NCI-H1048 (cell line): Measurements from ENCODE around the gene SSRP1.
A peak's percentile ranks its signal among the peaks of the same experiment; 100 is the strongest.
"Not testable (repeated sequence)": the region's sequence is repeated elsewhere in the genome, so short reads cannot be mapped to it uniquely, and the experiment has no call there.

ENCODE experiments used
- DNase-seq: peaks from one replicate; lab custom pipeline; 2025; lab: John Stamatoyannopoulos, UW

SSRP1 gene, protein sequence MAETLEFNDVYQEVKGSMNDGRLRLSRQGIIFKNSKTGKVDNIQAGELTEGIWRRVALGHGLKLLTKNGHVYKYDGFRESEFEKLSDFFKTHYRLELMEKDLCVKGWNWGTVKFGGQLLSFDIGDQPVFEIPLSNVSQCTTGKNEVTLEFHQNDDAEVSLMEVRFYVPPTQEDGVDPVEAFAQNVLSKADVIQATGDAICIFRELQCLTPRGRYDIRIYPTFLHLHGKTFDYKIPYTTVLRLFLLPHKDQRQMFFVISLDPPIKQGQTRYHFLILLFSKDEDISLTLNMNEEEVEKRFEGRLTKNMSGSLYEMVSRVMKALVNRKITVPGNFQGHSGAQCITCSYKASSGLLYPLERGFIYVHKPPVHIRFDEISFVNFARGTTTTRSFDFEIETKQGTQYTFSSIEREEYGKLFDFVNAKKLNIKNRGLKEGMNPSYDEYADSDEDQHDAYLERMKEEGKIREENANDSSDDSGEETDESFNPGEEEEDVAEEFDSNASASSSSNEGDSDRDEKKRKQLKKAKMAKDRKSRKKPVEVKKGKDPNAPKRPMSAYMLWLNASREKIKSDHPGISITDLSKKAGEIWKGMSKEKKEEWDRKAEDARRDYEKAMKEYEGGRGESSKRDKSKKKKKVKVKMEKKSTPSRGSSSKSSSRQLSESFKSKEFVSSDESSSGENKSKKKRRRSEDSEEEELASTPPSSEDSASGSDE

DNA sequence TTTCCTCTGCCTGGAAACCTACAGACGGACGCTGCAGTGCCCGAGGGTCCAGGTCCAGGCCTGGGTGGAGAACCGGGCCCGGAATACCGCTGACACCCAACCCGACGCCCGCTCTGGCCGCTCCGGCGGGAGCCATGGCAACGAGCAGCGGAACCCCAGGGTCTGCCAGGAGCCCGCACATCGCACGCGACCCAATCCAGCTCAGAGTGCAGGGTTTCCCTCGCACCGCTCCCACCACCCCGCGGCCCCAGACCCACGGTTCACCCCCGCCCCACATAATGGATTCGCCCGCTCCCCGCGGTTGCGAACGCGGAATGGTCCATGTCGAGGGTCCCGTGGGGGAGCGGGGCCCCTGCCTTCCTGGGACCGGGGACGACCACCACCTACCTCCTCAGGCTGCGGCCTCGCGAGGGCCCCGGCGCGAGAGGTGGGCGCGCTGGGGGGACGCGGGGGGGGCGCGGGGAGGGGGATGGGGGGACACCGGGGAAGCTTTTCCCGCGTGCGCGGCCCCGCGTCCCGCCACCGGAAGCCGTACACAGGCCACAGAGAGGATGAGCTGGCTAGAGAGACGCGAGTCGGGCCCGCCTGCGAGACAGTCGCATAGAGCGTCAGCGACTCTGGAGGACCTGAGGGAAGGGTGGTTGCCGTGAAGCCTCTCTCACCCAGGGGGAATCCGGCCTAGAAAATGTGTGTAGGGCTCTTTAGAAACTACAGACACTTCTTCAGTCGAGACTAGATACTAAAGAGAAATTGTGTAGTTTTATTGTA, at the start of gene SSRP1:
SSRP1 (minus strand) TSS at position 550 of the 768 bp plus-strand sequence. CDS start 771 bp downstream, outside the sequence.
- DNase-seq, result peak; percentile 63

DNA sequence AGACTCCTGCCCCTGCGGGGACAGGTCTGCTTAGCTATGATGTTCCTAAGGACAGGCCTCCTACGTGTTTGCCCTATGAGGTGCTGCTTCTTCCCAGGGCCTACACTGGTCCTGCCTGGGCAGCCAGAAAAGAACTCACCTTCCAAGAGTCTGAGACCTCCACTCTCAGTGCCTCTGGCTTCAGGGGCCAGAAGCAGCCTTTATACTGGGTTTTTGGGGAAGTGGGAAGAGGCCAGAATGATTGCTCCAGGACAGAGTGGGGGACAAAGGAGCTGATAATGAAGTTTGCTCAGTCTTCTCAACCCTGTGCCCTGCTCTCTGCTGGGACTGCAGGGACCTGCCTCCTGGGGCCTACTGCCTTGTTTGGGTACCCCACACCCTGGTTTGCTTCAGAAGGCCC, 45.3 kb upstream of the SSRP1 start, which contains the start of gene PRG3:
PRG3 (minus strand) TSS at position 176 of the 400 bp plus-strand sequence. CDS start 442 bp downstream, outside the sequence.
- no peak for DNase-seq

DNA sequence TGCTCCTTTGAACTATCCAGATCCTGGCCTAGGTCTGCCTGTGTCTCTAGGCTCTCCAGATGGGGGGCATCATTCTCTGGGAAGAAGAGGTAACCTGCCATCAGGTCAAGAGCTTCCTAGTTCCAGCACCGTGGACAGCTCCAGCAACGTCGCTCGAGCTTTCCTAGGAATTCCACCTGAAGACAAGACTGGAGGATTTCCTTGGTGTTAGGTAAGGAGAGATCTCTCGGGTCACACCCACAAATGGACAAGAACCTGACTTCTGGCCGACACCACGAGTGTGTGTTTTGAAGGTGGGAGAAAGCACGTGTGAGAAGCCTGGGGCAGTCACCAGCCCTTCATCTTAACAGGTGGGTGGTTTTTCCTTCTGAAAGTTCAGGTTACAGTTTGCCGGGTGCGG, 44.0 kb upstream of the SSRP1 start:
- DNase-seq, result no peak

DNA sequence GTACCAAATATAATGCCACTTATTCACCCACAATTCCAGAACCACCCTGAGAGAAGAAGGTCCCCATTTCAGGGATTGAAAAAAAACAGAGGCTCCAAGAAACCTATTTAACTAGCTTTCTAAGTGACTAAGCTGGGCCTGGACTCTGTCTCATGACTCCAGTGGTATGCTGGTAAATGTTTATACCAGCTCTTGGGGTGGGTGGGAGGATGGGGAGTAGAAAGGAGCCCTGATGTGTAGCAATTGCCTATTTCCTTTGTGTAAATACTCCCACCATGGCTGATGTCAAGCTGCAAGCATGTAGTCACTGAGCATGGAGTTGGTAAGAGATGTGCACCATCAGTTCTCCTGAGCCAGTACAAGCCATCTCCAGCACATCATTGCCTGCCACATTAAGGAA, 42.5 kb upstream of the SSRP1 start:
- DNase-seq, result no peak

DNA sequence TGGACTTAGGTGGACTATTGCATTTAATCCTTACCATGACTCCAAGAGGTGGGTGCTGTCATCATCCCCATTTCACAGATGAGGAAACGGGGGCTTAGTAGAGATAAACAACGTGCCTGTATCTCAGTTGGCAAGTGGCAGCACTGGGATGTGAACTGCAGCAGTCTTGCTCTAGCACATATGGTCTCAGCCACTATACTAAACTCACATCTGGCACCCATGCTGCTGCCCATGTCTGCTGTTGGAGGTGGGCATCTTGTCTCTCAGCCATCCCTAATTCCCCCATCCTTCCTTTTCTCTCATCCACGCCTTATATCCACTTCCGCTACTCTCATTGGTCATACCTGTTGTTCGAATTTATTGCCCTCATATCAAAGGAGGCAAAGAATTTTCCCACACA, 41.4 kb upstream of the SSRP1 start:
- no peak for DNase-seq

DNA sequence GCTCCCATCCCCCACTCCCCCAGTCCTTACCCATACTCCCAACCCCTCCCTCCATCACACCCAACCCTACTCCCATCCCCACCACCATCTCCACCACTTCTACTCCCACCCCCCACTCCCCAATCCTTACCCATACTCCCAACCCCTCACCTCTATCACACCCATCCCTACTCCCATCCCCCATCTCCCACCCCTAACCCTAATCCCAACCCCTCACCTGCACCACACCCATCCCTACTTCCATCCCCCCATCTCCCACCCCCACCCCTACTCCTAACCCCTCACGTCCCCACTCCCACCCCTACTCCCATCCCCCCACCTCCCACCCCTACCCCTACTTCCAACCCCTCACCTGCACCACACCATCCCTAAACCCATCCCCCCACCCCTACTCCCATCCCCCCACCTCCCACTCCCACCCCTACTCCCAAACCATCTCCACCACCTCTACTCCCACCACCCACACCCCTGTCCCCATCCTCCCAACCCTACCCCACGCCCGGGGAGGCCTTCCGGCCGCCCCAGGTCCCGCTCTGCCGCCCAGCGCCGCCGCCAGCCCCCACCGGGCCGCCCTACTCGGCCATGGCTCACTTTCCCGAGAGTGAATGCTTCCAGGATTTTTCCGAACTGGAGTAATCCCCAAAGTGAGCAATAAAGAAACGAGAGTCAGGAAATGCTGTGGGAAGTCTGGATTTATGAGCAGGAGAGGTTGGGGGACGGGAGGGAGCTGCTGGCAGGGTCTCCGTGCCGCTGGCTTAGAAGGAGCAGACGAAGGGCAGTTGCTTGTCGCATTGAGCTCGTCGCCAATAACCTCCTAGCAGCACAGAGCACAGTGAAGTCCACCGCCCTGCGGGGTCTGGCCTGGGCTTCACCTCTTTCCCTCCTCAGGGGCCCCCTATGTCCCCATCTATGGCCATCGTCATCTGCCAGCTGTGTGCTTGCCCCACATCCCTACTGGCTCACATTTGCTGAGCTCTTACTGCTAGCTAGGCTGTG, 40.7 kb upstream of the SSRP1 start:
- no peak for DNase-seq

DNA sequence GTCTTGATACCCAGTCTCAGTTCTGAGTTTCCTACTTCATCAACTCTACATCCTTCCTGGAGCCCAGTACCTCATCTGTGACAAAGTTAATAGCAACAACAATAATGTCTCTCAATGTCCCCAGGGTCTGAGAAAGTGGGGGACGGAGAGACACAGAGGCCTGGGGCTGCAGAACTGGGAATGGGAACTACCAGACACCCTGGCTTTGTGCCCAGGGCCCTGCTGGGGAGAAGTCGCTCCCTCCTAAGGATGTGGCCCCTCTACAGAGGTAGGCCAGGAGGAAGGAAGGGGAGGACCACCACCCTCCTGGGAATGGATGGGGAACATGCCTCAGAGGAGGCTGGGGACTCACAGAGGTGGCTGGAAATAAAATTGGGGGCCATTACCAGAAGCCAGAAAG, 39.8 kb upstream of the SSRP1 start:
- DNase-seq, result no peak

DNA sequence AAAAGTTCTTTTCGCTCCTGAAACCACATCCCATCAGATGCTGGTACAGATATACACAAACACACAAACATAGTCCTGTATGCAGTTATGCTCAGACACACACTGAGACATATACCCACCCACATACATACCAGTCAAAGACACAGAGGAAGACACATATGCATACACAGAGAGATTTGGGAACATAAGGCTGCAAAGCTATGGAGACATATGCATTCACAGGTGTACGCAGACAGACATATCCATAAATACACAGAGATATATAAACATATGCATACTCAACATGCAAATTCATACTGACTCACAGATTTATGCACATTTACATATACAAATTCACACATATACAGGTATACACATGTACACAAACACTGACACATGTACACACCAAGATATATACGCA, 39.3 kb upstream of the SSRP1 start:
- DNase-seq, result no peak

DNA sequence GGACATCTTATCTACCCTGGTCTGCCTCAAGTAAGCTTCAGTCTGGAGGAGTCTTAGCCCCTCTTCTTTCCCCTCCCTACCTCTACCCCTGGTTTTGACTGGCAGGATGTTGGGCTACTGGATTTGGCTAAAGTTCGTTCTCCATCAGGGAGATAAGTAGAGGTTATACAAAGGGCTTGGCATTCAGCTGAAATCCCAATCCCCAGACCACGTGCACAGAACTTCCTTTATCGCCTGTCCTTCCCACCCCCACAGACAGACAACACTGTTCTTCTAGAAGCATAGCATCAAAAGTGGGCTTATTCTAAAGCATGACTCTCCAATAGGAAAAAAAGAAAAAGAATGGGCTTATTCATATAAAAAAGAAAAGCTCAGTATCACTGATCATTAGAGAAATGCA, 37.5 kb upstream of the SSRP1 start:
- no peak for DNase-seq

DNA sequence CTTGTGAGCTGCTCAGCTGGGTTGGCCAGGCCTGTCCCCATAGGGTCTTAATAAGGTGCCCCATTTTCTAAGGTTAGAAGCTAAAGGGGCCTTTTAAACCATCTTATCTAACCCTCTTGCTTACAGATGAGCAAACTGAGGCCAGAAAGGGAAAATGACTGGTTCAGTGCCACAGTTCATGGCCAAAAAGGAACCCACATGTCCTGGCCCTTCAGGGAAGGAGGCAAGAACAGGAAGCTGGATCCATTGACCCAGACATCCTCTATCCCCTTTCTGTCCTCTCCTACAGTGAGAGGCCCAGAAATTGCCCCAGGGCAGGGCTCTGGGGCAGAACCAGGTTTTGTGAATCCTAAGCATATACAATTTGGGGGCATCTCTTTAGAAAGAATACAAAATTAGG, 35.2 kb upstream of the SSRP1 start:
- no peak for DNase-seq

DNA sequence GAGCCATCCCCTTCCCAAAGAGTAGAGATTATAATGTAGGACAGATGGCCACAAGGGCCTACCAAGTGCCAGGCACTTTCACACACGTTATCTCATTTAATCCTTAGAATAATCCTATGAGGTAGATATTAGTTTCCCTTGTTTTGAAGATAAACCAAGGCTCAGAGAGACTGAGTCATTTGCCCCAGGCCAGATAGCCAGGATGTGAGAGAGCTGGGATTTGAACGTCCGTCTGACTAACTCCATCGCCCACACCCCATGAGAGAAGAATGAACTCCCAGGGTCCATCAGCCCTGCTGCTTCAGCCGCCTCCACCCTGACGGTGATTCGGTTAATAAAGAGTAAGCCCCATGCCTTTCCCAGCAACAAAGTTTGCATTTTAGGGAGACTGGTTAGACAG, 34.6 kb upstream of the SSRP1 start:
- no peak for DNase-seq

DNA sequence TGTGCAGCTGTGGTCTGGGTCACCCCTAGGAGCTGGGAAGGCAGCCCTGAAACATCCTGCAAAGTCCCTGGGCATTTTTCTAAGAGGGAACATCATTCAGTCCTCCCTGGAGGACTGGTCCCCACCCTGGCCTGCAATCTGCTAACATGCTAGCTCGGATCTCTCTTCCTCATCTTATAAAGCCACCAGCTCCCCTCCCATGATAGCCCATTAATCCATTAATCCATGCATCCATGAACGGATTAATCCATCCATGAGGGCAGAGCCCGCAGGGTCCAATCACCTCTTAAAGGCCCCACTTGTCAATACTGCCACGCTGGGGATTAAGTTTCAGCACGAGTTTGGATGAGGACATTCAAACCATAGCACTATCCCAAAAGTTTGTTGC, 33.1 kb upstream of the SSRP1 start:
- DNase-seq, result no peak

DNA sequence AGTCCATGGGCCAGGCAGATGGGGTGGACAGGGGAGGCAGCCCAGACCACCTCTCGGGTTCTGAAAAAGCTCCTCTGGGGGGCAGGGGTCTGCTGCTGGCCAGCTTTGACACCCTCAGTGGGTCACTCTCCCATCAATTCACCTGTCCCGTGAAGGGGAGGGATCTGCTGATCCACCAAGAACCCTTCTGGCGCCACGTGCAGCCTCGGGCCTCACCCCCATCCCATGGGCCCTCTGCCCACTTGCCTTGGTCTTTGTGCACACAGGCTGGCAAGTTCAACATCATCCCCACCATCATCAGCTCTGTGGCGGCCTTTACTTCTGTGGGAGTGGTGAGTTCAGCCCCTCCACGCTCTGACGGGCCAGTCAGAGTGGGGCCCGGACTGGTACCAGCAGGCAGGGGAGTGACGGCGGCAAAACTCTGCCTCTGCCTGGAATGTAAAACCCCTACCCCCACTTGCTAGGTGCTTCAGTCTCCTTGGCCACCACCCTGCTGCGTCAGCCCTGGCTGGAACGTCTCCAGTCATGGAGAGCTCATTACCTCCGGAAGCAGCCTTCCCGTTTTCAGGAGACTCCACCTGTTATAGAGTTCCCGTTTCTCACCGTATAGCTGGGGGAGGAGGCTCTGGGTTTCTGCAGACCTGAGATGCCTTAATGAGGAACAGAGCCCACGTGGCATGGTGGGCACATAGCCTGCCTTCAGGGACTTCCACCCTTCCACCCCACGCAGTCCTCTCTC, 32.6 kb upstream of the SSRP1 start:
- DNase-seq, result no peak

DNA sequence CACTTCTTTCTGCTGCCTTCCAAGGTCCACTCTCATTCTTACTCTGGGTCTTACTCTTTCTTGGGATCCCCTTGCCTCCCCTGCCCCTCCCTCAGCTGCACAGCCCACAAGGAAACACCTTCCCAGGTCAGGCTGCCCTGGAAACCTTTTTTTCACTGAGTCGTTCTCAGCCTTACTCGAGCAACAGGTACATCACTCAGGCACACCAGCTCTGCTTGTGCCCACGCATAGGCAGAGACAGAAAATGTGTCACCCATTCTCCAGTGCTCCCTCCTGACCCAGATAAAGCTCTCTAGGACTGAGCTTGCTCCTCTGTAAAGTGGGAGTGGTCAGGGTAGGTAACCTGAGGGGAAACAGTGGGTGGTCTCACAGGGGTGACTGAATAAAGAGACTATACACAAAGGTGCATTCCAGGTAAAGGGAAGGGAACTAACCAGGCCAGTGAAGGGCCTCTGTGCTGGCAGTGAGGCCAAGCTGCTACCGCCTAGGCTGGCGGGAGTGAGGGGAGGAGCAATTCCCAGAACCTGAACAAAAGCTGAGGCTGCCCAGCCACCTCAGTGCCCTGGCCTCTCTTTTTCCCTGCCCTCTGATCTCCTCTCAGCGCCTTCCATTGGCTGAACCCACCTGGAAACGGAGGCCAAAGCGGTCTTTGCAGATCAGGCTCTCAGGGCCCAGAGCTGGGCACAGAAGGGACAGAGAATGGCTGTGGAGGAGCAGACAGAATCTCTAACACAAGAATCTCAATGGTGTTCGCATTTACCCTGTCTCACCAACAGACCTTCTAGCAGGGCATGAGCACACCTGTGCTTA, 29.4 kb upstream of the SSRP1 start:
- no peak for DNase-seq

DNA sequence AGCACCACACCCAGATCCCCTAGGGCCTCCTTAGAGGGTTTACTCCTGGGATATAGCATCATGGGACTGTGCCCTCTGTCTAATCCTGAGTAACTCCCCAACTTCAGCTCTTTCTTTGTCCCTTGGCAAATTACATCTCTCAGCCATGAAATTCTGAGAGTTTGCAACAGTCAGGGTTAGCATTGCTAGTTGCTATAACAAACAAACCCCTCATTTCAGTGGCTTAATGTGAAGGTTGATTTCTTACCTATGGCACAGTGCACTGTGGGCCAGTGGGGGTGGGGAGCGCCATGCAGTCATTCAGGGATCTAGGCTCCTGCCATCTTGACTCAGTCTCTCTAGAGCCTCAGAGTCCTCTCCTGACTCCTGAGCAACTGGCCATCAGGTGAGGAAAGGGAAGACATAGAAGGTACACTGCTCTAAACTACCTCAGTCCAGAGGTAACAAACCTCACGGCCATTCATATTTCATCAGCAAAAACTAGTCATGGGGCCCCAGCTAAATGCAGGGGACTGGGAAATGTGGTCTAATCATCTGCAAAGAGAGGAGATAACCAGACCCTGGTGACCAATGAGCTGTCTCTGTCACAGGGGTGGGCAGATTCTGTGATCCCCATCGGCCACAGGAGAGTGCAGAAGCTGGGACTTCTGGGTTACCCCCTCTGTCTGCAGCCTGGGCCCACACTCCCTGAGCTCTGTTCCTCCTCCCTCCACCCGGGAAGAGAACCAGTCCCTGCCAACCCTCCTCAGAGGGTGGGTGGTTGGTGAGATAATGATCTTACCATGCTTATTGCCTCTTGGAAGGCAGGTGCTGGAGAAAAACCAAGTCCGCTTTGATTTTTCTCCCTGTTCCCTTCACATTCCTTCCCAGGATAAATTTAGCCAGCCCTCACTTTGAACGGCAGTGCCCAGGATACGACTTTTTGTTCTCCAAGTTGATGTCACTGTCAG, 27.7 kb upstream of the SSRP1 start:
- DNase-seq, result no peak

DNA sequence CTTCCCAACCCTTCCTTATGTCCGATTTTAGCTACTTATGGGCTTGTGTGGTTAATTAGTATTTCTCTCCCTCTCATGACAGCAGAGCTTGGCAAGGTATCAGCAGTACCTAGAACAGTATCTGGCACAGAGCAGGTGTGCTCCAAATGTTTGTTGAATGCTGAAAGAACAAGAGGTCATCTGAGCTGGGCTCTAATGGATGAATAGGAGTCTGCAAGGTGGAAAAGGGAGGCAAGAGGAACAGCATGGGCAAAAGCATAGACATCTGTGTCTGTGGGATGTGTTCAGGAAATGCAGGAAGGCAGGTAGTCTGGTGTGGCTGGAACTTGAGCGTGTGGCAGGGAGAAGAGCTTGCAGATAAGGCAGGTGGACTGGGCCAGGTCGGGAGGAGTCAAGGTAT, 26.2 kb upstream of the SSRP1 start:
- DNase-seq, result no peak

DNA sequence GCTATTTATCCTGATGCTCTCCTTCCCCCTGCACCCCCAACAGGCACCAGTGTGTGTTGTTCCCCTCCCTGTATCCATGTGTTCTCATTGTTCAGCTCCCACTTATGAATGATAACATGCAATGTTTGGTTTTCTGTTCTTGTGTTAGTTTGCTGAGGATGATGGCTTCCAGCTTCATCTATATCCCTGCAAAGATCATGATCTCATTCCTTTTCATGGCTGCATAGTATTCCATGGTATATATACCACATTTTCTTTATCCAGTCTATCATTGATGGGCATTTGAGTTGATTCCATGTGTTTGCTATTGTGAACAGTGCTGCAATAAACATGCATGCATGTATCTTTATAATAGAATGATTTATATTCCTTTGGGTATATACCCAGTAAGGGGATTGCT, 25.7 kb upstream of the SSRP1 start:
- DNase-seq, result not testable (repeated sequence)

DNA sequence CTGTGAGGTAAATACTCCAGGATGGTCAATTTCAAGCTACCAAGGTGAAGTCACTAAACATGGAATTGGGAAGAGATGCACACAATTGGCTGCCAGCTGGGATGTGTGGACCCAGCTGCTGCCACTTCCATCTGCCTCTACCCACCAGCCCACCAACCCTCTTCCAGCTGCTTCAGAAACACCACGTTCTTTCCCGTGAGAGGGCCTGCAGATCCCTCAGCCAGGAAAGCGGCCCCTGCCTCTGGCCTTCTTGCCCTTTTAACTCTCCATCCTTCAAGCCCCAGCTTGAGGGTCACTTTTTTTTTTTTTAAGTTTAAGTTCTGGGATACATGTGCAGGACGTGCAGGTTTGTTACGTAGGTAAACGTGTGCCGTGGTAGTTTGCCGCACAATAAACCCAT, 25.3 kb upstream of the SSRP1 start:
- DNase-seq, result no peak
